GM12801 (cell line): ENCODE data around the gene PDZD2.

Experiments used
- TF ChIP-seq, protein P1 (sequence below): IDR thresholded peaks from one replicate; pipeline ENCODE4 v1.5.1; 2011; ENCODE audit warnings: control low read depth; ENCODE audit not compliant: insufficient read length; ENCODE audit errors: extremely low read depth

PDZD2 gene

DNA sequence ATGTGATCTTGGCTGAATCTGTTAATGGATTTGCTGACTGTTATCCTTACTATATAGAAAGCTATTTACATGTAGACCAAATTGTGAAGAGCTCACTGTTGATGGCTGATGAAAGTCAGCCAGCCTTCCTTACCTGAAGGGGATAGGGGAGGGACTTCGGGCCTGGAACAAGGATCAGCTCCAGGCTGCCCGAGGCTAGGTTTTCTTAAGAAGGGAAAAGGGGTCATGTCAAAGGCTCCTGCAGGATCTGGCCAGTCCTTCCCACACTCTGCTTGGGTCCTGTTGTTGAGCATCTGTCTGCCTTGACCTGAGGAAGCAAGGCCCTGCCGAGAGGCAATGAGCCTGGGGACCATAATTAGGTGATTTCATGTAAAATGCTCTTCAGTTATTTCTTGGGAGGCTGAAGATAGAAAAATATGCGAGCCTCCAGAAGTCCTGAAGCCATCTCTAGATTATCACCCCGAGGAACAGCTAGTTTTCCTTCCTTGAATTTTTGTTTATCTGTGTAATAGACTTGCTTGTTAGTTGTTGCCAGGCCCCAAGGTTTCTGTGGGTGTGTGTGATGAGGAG lies 261.4 kb downstream of the PDZD2 start:
- TF ChIP-seq, protein P1, sequence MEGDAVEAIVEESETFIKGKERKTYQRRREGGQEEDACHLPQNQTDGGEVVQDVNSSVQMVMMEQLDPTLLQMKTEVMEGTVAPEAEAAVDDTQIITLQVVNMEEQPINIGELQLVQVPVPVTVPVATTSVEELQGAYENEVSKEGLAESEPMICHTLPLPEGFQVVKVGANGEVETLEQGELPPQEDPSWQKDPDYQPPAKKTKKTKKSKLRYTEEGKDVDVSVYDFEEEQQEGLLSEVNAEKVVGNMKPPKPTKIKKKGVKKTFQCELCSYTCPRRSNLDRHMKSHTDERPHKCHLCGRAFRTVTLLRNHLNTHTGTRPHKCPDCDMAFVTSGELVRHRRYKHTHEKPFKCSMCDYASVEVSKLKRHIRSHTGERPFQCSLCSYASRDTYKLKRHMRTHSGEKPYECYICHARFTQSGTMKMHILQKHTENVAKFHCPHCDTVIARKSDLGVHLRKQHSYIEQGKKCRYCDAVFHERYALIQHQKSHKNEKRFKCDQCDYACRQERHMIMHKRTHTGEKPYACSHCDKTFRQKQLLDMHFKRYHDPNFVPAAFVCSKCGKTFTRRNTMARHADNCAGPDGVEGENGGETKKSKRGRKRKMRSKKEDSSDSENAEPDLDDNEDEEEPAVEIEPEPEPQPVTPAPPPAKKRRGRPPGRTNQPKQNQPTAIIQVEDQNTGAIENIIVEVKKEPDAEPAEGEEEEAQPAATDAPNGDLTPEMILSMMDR = no peak

DNA sequence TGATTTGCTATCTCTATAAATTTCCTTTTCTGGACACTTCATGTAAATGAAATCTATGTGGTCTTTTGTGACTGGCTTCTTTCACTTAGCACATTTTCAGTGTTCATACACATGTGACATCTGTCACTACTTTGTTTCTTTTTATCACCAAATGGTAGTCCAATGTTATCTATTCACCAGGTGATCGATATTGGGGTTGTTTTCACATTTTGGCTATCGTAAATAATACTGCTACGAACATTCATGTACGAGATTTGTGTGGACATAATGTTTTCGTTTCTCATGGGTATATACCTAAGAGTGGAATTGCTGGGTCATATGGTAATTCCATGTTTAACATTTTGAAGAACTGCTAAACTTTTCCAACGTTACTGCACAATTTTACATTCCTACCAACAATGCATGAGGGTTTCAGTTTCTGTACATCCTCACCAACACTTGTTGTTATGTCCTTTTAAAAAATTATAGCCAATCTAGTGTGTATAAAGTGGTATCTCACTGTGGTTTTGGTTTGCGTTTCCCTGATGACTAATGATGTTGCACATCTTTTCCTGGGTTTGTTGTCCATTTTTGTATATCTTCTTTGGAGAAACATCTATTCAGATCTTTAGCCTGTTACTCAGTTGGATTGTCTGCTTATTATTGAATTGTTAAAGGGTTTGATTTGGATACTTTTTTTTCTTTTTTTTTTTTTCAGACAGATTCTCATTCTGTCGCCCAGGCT lies 263.0 kb downstream of the PDZD2 start:
- TF ChIP-seq, protein P1 = no peak

DNA sequence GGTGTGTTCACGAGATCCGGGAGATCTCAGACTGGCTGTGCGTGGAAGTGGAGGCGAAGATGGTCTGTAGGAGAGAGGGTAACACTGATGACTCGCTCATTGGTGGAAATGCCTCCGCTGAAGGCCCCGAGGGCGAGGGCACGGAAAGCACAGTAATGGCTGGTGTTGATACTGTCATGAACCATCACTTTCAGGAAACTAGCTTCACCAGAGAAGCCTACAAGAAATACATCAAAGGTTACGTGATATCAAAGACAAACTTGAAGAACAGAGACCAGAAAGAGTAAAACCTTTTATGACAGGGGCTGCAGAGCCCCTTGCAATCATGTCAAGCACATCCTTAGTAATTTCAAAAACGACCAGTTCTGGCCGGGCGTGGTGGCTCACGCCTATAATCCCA lies 269.5 kb downstream of the PDZD2 start:
- TF ChIP-seq, protein P1 = no peak

DNA sequence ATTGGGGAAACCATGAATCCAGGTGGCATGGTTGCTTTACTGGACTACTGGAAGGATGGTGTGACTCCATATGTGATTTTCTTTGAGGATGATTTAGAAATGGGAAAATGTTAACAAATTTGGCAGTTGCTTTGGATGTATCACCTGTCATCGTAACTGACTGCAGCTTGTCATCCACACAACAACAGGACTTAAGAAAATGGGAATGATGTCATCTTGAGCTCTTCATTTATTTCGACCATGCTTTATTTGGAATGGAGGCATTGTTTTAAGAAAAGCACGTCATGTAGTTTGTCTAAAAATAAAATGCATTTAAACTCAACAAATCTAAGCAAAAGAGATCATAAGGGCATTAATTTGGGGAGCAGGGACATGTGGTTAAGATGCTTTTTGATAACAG lies 270.1 kb downstream of the PDZD2 start:
- TF ChIP-seq, protein P1 = no peak

DNA sequence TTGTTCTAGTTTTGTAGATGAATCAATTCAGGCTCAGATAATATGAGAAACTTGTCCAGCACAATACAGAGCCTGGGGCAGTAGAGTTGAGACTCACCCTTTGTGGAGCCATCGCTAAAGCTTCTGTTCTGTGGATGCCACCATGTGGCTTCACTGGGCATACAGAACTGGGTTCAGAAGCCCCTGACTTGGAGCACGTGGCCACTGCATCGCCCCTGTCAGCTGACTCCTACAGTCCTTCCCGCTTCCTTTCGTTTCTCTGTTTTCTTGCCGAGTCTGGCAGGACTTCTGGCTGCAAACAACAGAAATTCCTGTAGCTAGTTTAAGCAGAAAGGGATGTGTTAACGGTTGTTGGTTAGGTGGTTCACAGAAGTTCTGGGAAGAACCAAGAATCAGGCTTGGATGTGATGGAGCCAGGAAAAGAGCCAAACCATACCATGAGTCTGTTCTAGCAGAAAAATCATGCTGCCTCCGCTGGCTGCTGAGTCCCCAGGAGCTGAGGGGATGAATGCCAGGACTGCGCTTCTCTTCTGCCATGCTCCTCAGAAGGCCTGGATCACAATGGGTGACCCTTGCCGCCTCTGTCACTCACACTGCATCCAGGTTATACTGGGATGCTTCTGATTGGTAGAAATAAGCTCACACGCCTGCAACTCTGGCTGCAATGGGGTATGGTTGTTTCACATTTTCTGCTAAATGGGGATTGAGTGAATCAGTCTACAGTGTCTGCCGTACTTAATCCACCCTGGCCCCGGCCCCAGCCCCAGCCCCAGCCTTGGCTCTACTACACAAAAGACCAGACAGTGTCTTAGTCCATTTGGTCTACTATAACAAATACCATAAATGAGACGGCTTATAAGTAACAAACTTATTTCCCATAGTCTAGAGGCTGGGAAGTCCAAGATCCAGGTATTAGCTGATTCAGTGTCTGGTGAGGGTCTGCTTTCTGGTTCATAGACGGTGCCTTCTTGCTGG lies 272.6 kb downstream of the PDZD2 start:
- TF ChIP-seq, protein P1 = no peak

DNA sequence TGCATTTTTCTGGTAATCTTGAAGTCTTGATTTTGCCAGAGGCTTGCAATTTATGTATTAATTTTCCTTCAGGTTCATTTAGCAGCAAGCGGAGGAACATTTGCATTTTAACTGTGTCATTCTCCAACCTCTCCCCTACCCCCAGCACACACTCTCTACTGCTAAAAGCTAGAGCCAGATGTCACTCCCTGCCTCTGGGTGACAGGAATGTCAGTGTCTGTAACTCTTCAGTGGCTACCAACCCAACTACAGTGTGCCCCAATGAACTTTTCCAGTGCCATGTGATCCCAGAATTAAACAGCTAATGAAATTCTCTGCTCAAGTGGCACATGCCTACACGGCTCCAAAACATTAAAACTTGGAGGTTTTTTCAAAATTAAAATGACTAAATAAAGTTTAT lies 274.9 kb downstream of the PDZD2 start:
- TF ChIP-seq, protein P1 = no peak

DNA sequence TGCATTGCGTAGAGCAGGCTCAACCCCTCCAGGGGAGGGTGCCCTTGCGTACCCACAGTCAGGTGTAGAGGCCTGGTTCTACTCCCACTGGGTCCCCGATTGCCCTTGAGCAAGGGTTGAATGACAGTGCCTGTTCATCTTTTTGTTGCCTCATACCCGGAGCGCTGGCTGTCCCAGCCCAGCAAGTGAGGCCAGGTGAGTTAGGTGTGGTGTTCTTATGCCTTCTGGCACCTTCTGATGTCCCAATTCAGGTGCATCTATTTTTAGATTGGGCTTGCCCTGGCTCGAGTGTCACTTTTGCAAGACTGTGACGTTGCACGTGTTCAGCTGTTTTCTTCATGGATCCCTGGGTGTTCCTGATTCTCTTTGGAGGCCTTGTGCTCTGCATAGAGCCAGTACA lies 277.4 kb downstream of the PDZD2 start:
- TF ChIP-seq, protein P1 = no peak
